ENCODE data around the gene CAMK1. TPM values are rescaled to one million over a fixed set of nuclear protein-coding genes. Genes with fewer than 3 reads are reported as not detected.

The CAMK1 gene
- total RNA-seq, 1 experiment from 2014 or later, result 9.7 TPM

DNA sequence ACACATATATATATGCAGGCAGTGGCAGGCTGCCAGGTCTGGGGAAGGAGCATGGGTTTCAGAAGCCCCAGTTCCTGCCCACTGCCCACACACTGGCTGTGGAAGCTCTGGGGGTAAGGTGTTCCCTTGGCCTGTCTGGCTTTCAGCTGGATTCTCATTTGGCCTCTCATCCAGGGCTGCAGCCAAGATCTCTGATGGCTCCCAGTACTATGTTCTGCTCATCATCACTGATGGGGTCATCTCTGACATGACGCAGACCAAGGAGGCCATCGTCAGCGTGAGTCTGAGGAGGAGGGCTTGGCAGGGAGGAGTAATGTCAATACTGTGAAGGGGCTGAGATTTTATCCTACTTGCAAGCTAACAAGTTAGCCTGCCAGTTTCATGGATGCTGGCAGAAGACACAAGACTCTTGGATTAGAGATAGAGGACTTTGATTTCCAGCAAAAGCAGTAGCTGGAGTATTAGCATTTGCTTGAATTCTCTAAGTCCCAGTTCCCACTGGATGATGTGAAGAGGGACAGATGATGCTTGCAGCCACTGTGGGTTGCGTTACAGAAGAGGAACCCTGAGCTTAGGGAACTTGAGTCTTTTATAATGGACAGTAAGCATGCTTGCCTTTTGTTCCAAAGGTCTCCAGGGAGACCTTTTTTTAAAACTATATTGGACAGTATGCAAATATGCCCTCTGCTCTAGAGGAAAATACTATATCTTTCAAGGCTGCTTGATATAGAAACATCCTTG lies 43.8 kb downstream of the CAMK1 start:
- TF ChIP-seq POLR2AphosphoS5 (IDR thresholded peaks at IDR 0.05; ENCODE audit: low read depth, low read length), result no peak
- TF ChIP-seq TCF7L2 (IDR thresholded peaks at IDR 0.05; ENCODE audit: low read depth, low read length), result no peak
- TF ChIP-seq, protein P1, sequence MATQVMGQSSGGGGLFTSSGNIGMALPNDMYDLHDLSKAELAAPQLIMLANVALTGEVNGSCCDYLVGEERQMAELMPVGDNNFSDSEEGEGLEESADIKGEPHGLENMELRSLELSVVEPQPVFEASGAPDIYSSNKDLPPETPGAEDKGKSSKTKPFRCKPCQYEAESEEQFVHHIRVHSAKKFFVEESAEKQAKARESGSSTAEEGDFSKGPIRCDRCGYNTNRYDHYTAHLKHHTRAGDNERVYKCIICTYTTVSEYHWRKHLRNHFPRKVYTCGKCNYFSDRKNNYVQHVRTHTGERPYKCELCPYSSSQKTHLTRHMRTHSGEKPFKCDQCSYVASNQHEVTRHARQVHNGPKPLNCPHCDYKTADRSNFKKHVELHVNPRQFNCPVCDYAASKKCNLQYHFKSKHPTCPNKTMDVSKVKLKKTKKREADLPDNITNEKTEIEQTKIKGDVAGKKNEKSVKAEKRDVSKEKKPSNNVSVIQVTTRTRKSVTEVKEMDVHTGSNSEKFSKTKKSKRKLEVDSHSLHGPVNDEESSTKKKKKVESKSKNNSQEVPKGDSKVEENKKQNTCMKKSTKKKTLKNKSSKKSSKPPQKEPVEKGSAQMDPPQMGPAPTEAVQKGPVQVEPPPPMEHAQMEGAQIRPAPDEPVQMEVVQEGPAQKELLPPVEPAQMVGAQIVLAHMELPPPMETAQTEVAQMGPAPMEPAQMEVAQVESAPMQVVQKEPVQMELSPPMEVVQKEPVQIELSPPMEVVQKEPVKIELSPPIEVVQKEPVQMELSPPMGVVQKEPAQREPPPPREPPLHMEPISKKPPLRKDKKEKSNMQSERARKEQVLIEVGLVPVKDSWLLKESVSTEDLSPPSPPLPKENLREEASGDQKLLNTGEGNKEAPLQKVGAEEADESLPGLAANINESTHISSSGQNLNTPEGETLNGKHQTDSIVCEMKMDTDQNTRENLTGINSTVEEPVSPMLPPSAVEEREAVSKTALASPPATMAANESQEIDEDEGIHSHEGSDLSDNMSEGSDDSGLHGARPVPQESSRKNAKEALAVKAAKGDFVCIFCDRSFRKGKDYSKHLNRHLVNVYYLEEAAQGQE (IDR thresholded peaks at IDR 0.05; ENCODE audit: insufficient read depth in 1 of 2, low read depth in 2 of 2, low read length in 1 of 2), result no peak
- TF ChIP-seq, protein P2, sequence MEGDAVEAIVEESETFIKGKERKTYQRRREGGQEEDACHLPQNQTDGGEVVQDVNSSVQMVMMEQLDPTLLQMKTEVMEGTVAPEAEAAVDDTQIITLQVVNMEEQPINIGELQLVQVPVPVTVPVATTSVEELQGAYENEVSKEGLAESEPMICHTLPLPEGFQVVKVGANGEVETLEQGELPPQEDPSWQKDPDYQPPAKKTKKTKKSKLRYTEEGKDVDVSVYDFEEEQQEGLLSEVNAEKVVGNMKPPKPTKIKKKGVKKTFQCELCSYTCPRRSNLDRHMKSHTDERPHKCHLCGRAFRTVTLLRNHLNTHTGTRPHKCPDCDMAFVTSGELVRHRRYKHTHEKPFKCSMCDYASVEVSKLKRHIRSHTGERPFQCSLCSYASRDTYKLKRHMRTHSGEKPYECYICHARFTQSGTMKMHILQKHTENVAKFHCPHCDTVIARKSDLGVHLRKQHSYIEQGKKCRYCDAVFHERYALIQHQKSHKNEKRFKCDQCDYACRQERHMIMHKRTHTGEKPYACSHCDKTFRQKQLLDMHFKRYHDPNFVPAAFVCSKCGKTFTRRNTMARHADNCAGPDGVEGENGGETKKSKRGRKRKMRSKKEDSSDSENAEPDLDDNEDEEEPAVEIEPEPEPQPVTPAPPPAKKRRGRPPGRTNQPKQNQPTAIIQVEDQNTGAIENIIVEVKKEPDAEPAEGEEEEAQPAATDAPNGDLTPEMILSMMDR (IDR thresholded peaks at IDR 0.05), result no peak
- no peak for TF ChIP-seq SIN3A (IDR thresholded peaks at IDR 0.05; ENCODE audit: borderline replicate concordance, insufficient read depth, low read depth, low read length)
- Histone ChIP-seq H3K4me1 (ENCODE audit: control insufficient read depth, insufficient read depth, low read length) (no peaks in the 10 kb centered on the region), H3K9me3 (ENCODE audit: control insufficient read depth, insufficient read depth, low read depth, low read length) (no peaks in the 10 kb centered on the region), H3K27me3 (ENCODE audit: control insufficient read depth, insufficient read depth, low read length) (no peaks in the 10 kb centered on the region), H3K27ac (ENCODE audit: low read length) (no peak overlapping the region), H3K4me3 (ENCODE audit: low read depth in 2 of 2, low read length in 2 of 2) (no peak overlapping the region), H3K36me3 (ENCODE audit: control insufficient read depth, insufficient read depth, low read length) (no peaks in the 10 kb centered on the region)
- in situ Hi-C loops (cut with HindIII; ENCODE audit: low pct_unique_long_range_greater_than_20kb, low sequenced_read_pairs), result no loop called here
- DNase-seq (ENCODE audit: low read depth, low spot score) (no peak), ATAC-seq (no peak)
- POLR2A ChIA-PET, result no interaction called here
- intact Hi-C loops (cut with micrococcal nuclease; ENCODE audit: unreplicated experiment), result no loop called here
- no TSS peak for BruUV-seq (replicated peaks)
- CTCF ChIA-PET, result no interaction called here

DNA sequence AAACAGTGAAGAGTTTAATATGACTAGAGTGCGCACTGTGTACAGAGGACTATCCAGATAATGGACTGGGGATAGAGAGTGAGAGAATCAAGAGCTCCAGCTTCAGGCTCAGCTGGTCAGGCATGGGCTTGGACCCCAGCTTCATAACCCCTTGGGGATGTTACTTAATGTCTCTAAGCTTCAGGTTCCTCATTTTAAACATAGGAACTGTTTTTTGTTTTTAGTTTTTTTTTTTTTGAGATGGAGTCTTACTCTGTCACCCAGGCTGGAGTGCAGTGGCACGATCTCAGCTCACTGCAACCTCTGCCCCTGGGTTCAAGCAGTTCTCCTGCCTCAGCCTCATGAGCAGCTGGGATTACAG lies 48.1 kb downstream of the CAMK1 start:
- no peaks in the 10 kb centered on the region for H3K36me3 ChIP-seq (ENCODE audit: control insufficient read depth, insufficient read depth, low read length)
- intact Hi-C loops (cut with micrococcal nuclease; ENCODE audit: unreplicated experiment) (no loop called here), in situ Hi-C loops (cut with HindIII; ENCODE audit: low pct_unique_long_range_greater_than_20kb, low sequenced_read_pairs) (no loop called here)
- no TSS peak for BruUV-seq (replicated peaks)
- H3K4me1 ChIP-seq (ENCODE audit: control insufficient read depth, insufficient read depth, low read length), result no peaks in the 10 kb centered on the region
- TF ChIP-seq, protein P1 (IDR thresholded peaks at IDR 0.05; ENCODE audit: insufficient read depth in 1 of 2, low read depth in 2 of 2, low read length in 1 of 2), result no peak
- H3K27me3 ChIP-seq (ENCODE audit: control insufficient read depth, insufficient read depth, low read length), result no peaks in the 10 kb centered on the region; the same call in 1 of the 2 replicates
- H3K4me3 ChIP-seq (ENCODE audit: low read depth in 2 of 2, low read length in 2 of 2), result no peak overlapping the region
- DNase-seq (ENCODE audit: low read depth, low spot score) (no peak), ATAC-seq (no peak)
- CTCF ChIA-PET, result interaction anchor here (0.5 to 0.9 kb wide), 3 partner anchors 17 to 219 kb away, joined by 3 read pairs; no protein-coding TSS in a partner anchor
- POLR2A ChIA-PET, result no interaction called here
- H3K27ac ChIP-seq (ENCODE audit: low read length), result no peak overlapping the region
- no peaks in the 10 kb centered on the region for H3K9me3 ChIP-seq (ENCODE audit: control insufficient read depth, insufficient read depth, low read depth, low read length)

Data from Panc1 (cell line).